HG03354 (cell line): Measurements from ENCODE around the gene ADK.

ENCODE experiments used
- ATAC-seq: cut with Tn5 transposase; IDR thresholded peaks from one replicate; pipeline ENCODE4 v1.9.1; 2021; ENCODE audit warnings: mild to moderate bottlenecking; ENCODE audit not compliant: unreplicated experiment, poor library complexity, severe bottlenecking

ADK gene

GRCh38 chr10:74223755-74224529 lies 72.9 kb downstream of the ADK start:
- no peak for ATAC-seq

DNA sequence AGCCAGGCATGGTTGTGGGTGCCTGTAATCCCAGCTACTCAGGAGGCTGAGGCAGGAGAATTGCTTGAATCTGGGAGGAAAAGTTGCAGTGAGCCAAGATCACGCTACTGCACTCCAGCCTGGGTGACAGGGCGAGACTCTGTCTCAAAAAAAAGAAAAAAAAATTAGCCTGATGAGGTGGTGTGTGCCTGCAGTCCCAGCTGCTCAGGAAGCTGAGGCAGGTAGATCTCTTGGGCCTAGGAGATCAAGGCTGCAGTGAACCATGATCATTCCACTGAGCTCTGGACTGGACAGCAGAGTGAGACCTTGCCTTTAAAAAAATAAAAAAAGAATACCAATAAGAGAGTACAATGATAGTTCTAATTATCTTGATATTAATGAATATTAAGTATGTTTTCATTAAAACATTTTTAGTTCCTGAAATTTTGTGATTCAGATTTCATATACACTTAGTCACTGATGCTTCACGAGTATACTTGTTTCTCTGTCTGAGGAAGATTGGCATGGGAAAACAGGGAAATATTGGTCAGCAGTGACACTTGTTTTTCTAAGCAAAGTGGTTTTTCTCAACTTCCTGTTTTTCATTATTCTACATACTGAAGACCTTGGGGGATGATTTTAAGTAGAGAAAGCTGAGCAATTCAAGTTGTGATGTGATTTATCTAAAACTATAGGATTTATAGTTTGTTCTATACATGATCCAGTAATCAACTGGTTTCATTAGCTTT lies 76.8 kb downstream of the ADK start:
- no peak for ATAC-seq

DNA sequence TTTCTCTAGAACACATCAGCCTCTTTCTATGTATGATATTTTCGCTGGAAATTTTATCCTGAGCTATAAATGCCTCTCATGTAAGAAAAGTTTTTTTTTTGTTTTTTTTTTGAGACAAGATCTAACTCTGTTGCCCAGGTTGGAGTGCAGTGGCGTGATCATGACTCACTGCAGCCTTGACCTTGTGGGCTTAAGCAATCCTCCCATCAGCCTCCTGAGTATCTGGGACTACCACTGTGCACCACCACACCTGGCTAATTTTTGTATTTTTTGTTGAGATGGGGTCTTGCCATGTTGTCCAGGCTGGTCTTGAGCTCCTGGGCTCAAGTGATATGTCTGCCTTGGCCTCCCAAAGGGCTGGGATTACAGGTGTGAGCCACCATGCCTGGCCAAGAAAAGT lies 80.4 kb downstream of the ADK start:
- no peak for ATAC-seq

GRCh38 chr10:74233281-74233680 lies 82.3 kb downstream of the ADK start:
- ATAC-seq, result no peak

- ATAC-seq, result no peak
Observed at GRCh38 chr10:74234569-74234968, 83.5 kb downstream of the ADK start.

GRCh38 chr10:74238031-74238431 lies 87.0 kb downstream of the ADK start:
- ATAC-seq, result no peak

DNA sequence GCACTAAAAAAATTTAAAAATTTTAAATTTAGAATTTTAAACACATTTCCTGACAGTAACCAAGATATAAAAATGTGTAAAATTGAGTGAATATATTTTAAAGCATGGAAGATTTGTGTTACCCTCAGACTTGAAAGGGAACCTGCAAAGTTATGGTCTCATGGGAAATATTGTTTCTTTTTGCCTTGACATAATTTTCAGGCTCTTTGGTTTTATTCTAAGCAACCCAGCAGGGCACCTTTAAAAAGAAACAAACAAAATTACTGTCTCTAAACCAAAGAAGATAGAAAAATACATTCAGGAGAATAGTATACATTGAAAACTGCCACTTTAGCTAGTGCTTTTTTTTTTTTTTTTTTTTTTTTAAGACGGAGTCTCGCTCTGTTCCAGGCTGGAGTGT lies 87.5 kb downstream of the ADK start:
- no peak for ATAC-seq

GRCh38 chr10:74243067-74243466 lies 92.0 kb downstream of the ADK start:
- ATAC-seq, result no peak

DNA sequence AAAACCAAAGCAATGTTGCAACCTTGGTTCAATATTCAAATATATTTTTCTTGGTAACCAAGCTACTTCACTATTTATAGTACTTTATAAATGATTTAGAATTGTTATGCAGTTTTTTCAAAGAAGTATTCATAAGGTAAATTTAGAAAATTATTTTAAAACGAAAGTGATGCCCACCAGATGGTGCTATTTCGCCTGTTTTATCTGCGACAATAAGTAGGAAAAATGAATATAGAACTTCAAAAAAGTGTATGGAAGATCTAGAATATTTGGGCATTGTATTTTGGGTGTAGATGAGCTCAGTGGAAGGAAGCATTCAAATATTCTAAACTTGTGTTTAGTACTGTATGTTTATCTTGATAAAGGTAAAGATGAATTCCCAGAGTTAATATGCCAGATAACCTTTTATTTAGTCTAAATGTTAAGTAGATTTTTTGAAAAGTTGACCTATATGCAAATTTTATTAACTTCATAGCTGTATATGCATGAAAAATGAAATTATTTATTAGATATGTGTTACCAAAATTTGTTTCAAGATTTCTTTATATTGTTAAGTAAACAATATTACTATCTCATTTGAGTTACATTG lies 93.2 kb downstream of the ADK start:
- no peak for ATAC-seq

GRCh38 chr10:74244807-74245206 lies 93.8 kb downstream of the ADK start:
- no peak for ATAC-seq

DNA sequence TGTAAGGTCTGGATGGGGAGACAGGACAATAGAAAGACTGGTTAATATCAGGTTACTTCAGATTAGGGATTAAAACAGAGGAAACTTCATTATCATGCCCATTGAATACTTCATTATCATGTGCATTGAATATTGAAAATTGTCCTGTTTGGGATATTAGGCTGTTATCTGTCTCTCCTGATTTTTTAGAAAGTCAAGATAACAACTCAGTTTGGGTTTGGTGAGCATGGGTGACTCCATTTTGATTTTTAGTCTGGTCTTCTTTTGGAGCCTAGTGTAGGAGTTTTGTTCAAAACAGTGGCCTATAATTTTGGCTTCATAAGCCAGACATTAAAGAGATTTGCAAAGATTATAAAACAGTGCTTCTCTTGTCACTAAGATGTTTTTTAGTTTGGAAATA lies 95.5 kb downstream of the ADK start:
- no peak for ATAC-seq

- ATAC-seq, result no peak
Observed at GRCh38 chr10:74249865-74250264, 98.8 kb downstream of the ADK start.

DNA sequence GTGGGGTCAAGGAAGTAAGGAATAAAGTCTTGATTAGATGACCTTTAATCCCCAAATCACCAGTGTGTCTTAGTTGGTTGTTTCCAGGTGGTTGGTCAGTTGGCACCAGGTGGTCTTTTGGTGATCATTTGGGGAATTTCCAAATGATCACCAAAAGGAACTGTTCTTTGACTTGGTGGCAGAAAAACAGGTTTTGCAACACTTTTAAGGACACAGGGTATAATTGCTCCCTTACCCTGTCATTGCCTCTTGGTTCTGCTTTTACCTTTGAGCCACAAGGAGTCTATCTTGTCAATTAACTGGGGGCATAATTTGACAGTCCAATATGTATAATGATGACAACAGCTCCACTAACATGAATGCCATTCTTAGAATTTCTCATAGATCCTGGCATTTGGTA lies 104.2 kb downstream of the ADK start:
- no peak for ATAC-seq

DNA sequence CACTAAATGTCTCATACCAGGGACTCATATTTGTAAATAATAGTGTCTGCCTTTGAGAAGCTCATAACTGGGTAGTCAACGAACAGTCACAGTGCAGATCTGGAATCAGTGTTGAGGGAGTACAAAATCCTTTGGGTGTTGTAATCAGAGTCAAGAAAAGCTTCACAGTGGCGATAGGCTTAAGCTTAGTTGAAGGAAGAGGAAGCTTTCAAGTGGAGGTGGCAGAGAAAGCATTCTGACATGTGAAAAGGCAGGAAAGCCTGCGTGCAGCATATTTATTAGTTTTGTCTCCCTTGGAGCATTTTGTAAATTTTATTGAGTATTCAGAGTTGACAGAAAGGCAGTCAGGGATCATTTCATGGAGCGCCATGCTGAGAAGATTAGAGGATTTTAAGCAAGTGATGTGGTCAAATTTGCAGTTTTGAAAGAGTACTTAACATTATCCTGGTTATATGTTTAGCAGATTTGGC lies 104.9 kb downstream of the ADK start:
- no peak for ATAC-seq

DNA sequence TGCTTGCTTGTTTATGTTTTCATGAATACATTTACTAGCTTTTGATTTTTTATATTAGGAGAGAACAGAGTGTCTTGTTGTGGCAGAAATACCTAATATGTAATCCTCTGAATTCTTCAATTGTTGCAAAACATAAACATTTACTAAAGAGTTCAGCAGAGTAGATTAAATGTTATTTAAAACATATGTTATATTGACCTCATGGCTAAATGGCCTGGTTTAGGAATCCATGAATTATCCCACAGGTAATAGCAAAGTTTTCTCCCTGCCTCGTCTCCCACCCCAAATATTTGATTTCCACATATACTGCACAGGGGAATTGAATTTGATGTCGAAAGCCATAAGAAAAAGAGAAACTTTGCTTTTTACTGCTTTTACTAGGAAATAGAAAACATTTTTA lies 111.8 kb downstream of the ADK start:
- no peak for ATAC-seq

DNA sequence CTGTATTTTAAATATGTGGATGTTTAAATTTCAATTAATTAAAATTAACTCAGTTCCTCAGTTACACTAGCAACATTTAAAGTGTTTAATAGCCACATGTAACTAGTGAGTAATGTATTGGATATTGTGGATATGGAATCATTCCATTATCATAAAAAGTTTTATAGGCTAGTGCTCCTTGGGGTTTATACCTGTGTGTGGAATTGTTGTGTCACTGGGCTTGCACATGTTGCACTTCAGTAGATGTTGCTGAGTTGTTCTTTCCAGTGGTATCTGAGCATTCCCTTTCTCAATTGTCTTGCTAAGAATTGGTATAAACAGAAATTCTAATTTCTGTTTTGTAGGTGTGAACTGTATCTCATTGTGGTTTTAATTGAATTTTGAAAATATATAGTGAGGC lies 113.0 kb downstream of the ADK start:
- no peak for ATAC-seq

DNA sequence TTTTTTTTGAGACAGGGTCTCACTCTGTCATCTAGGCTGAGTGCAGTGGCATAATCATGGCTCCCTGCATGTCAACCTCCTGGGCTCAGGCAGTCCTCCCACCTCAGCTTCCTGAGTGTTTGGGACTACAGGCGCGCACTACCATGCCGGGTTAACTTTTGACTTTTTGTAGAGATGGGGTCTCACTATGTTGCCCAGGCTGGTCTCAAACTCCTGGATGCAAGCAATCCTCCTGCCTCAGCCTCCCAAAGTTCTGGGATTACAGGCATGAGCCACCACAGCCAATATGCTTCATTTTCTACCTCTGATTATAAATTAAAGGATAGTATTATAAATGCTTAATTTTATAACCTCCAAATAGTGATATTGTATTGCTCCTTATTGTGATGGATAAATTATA lies 121.3 kb downstream of the ADK start:
- no peak for ATAC-seq

DNA sequence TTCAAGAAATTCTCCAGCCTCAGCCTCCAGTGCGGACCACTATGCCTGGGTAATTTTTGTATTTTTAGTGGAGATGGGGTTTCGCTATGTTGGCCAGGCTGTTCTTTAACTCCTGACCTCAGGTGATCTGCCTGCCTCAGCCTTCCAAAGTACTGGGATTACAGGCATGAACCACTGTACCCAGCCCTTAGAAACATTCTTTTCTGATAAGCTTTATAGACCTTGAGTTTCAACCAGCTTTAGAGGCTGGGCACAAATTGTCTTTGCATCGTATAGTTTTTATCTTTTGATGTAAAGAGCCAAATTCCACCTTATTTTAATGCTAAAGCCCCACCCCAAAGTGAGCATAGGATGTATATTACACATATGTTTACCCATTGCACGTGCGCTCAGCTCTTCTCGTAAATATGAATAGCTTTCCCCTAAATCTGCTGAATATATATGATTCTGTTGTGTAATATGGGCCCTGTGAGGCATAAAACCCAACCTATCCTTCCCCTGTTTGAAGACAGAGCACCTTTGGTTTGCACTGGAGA lies 124.8 kb downstream of the ADK start:
- no peak for ATAC-seq

- ATAC-seq, result no peak
Observed at GRCh38 chr10:74276416-74276815, 125.4 kb downstream of the ADK start.

DNA sequence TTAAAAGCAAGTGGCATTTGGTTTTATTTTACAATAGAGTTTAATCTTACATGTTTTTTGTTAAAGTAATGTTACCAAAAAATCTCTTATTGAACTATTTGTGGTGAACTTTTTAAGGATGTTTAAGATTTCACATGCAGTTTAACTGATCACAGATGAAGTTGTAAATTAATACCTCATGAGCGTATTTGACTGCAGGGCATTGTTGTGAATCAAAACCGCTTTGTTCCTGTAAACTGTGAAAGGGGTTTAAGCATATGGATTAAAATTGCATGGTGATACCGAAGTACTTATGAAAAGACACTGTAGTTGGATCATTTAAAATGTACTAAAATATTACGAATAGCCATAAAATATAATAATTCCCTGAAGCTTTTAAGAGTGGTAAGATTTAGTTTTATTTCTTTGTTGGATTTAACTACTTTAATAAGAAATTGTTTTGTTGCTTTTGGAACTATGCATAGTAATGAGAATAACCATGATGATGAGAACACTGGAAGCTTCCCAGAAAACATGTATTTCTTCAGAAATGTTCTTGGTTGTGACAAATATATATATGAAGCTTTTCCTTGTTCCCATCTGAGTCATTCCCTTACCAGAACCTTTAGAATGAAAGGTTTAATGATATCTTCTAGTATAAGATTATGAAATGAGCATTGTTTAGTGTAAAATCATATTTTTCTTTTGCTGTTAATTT lies 131.3 kb downstream of the ADK start:
- no peak for ATAC-seq
